Mesenchymal stem cell (in vitro differentiated cells and primary cell): Measurements from ENCODE around the gene HLA-F.

Experiments
- DNase-seq: peaks from one replicate; pipeline ENCODE4 v3.0.0-alpha.2; 2013
- H2AFZ ChIP-seq: one replicate; pipeline ENCODE4 v1.6.1; 2013; ENCODE audit warnings: low read depth, mild to moderate bottlenecking, control low read depth, inconsistent platforms, low read length, moderate library complexity
- H2AK5ac ChIP-seq: 2 replicates; pipeline ENCODE4 v1.6.1; 2013; ENCODE audit warnings: low read length, moderate library complexity, mild to moderate bottlenecking, inconsistent platforms; ENCODE audit not compliant: severe bottlenecking
- H2BK120ac ChIP-seq: one replicate; pipeline ENCODE4 v1.6.1; 2013; ENCODE audit warnings: low read depth, mild to moderate bottlenecking, inconsistent platforms, low read length, moderate library complexity
- H2BK12ac ChIP-seq, 2 experiments: one replicate each; pipeline ENCODE4 v1.6.1; 2013; ENCODE audit warnings: inconsistent platforms in 2 of 2, low read length in 2 of 2, mild to moderate bottlenecking in 2 of 2, moderate library complexity in 2 of 2, control low read depth in 1 of 2
- H2BK15ac ChIP-seq: one replicate; pipeline ENCODE4 v1.6.1; 2013; ENCODE audit warnings: mild to moderate bottlenecking, low read depth, inconsistent platforms; ENCODE audit not compliant: poor library complexity, severe bottlenecking
- H2BK5ac ChIP-seq: 2 replicates; pipeline ENCODE4 v1.6.1; 2013; ENCODE audit warnings: low read depth, mild to moderate bottlenecking, low read length, control low read depth, inconsistent platforms; ENCODE audit not compliant: poor library complexity, severe bottlenecking
- H3K14ac ChIP-seq, 2 experiments: one replicate each; pipeline ENCODE4 v1.6.1; 2013; ENCODE audit warnings: inconsistent platforms in 2 of 2, low read length in 2 of 2, control low read depth in 1 of 2, mild to moderate bottlenecking in 1 of 2, moderate library complexity in 1 of 2
- H3K18ac ChIP-seq, 2 experiments: one replicate each; pipeline ENCODE4 v1.6.1; 2013; ENCODE audit warnings: inconsistent platforms in 2 of 2, low read length in 2 of 2, control low read depth in 1 of 2, low read depth in 1 of 2, mild to moderate bottlenecking in 1 of 2
- H3K23ac ChIP-seq, 2 experiments: one replicate each; pipeline ENCODE4 v1.6.1; 2013; ENCODE audit warnings: inconsistent platforms in 2 of 2, low read length in 2 of 2, mild to moderate bottlenecking in 2 of 2, moderate library complexity in 2 of 2, control low read depth in 1 of 2
- H3K27ac ChIP-seq: 2 replicates; pipeline ENCODE4 v1.5.1; 2013; ENCODE audit warnings: mild to moderate bottlenecking, moderate library complexity, low read length, control low read depth, inconsistent platforms; ENCODE audit not compliant: poor library complexity, severe bottlenecking
- H3K27me3 ChIP-seq, 2 experiments: 2 replicates each; pipeline versions ENCODE4 v1.6.1 to v1.7.0; 2013; ENCODE audit warnings: low read length in 2 of 2, mild to moderate bottlenecking in 2 of 2, moderate library complexity in 2 of 2, control low read depth in 1 of 2, inconsistent platforms in 1 of 2; ENCODE audit not compliant: control insufficient read depth in 1 of 2, insufficient read depth in 1 of 2
- H3K36me3 ChIP-seq, 2 experiments: 2 replicates each; pipeline versions ENCODE4 v1.6.1 to v1.7.0; 2013; ENCODE audit warnings: low read length in 2 of 2, control low read depth in 1 of 2, inconsistent platforms in 1 of 2, low read depth in 1 of 2, mild to moderate bottlenecking in 1 of 2; ENCODE audit not compliant: insufficient read depth in 2 of 2, control insufficient read depth in 1 of 2
- H3K4ac ChIP-seq, 2 experiments: one replicate each; pipeline ENCODE4 v1.6.1; 2013; ENCODE audit warnings: inconsistent platforms in 2 of 2, low read length in 2 of 2, mild to moderate bottlenecking in 2 of 2, moderate library complexity in 2 of 2, control low read depth in 1 of 2, low read depth in 1 of 2
- H3K4me1 ChIP-seq: 2 replicates; pipeline ENCODE4 v1.6.1; 2013; ENCODE audit warnings: low read depth, low read length, control low read depth; ENCODE audit not compliant: control insufficient read depth, insufficient read depth
- H3K4me2 ChIP-seq: 2 replicates; pipeline ENCODE4 v1.6.1; 2013; ENCODE audit warnings: low read length, mild to moderate bottlenecking, inconsistent platforms; ENCODE audit not compliant: poor library complexity, severe bottlenecking
- H3K4me3 ChIP-seq, 2 experiments: 2 replicates each; pipeline versions ENCODE4 v1.5.1 to v1.7.0; 2013; ENCODE audit warnings: low read length in 2 of 2, mild to moderate bottlenecking in 2 of 2, control low read depth in 1 of 2, low read depth in 1 of 2; ENCODE audit not compliant: insufficient read depth in 1 of 2
- H3K79me1 ChIP-seq: replicated peaks from 2 replicates; pipeline ENCODE4 v1.6.1; 2013; ENCODE audit warnings: mild to moderate bottlenecking, control low read depth, low read length, inconsistent platforms; ENCODE audit not compliant: poor library complexity, severe bottlenecking
- H3K9ac ChIP-seq: 2 replicates; pipeline ENCODE4 v1.7.0; 2013; ENCODE audit warnings: mild to moderate bottlenecking, low read length, moderate library complexity
- H3K9me3 ChIP-seq: 2 replicates; pipeline ENCODE4 v1.7.0; 2013; ENCODE audit warnings: mild to moderate bottlenecking, low read length; ENCODE audit not compliant: control insufficient read depth
- H4K8ac ChIP-seq: one replicate; pipeline ENCODE4 v1.6.1; 2013; ENCODE audit warnings: inconsistent platforms, mild to moderate bottlenecking, low read length, moderate library complexity
- H4K91ac ChIP-seq: one replicate; pipeline ENCODE4 v1.6.1; 2013; ENCODE audit warnings: mild to moderate bottlenecking, low read length, inconsistent platforms
- WGBS: methylation state at CpG from one replicate; pipeline ENCODE4 v1.1.7; 2013; ENCODE audit warnings: mixed read lengths; 5-methylcytosine and 5-hydroxymethylcytosine counted together

The HLA-F gene

DNA sequence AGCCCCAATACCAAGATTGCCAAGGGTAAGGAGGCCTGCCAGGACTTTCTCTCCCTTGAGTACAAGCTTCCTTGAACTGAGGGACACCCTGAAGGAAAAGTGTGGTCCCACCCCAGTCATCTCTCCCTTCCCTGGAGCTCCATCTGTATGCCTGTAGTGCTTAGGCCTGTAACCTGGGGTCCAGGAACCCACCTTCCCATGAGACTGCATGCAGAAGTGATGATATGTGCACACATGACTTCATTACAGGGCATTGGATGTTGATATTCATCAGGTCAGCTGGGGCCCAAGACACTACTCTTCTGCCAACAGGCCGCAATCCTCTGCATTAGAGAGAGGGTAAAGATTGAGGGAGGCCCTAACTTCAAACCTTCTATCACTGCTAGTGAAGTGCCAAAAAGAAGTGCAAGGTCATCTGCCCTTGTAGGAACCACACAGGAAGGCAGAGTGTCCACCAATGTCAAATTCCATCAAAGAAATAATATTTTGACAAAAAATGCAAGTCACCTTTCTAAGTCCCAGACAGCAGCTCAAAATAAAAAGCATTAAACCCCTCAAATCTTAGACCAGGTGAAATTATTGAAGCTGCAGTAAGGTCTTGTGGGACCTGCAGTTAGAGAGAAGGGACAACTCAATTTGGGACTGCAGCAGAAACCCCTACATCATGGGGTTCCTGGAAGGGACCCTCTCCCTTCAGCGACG, 5.1 kb downstream of the HLA-F start:
- Histone ChIP-seq H2BK5ac (no peak overlapping the region), H2BK12ac (no peak overlapping the region), H4K91ac (no peak overlapping the region), H3K4me3 (no peak overlapping the region), H4K8ac (no peak overlapping the region), H3K23ac (no peak overlapping the region), H3K4ac (no peak overlapping the region), H2AK5ac (no peak overlapping the region), H3K4me2 (no peak overlapping the region), H3K18ac (no peak overlapping the region), H3K4me1 (peaks cover 9% of the 10 kb centered on the region), H3K27me3 (peaks cover 0 to 20% of the 10 kb centered on the region in 2 experiments), H2BK15ac (no peak overlapping the region), H2BK120ac (no peak overlapping the region), H3K79me1 (no peaks in the 10 kb centered on the region), H3K36me3 (peaks cover 0 to 5% of the 10 kb centered on the region in 2 experiments), H2AFZ (no peak overlapping the region), H3K27ac (no peak overlapping the region), H3K14ac (no peak overlapping the region), H3K9ac (no peak overlapping the region), H3K9me3 (no peaks in the 10 kb centered on the region)
- WGBS = 92% methylated on average over 1 of the region's 3 CpGs
- no peak for DNase-seq

DNA sequence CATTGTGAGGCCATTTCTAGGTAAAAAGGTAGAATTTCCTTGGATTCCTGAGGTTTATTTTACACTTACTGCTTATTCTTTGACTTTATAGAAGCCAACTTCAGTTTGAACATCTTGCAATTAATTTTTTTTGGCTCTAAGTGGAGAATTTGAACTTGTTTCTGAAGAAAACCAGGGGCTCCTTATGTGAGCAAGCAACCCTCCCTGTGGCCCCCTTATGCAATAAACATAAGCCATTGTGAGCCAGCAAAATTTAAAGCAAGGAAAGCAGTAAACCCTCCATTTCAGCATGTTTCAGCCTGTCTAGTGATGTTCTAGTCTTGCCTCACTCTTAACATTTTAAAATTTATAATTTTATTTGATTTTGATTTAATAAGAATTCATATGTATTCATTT, 5.6 kb downstream of the HLA-F start:
- no peak overlapping the region for H2BK5ac ChIP-seq
- no peak for DNase-seq
- H3K4me3 ChIP-seq = no peak overlapping the region
- no peak overlapping the region for H3K18ac ChIP-seq
- H3K9me3 ChIP-seq = no peaks in the 10 kb centered on the region
- peaks cover 4% of the 10 kb centered on the region for H3K4me1 ChIP-seq
- no peak overlapping the region for H2BK15ac ChIP-seq
- no peak overlapping the region for H3K4ac ChIP-seq
- H3K27ac ChIP-seq = no peak overlapping the region
- no peak overlapping the region for H4K91ac ChIP-seq
- no peak overlapping the region for H2AK5ac ChIP-seq
- H3K36me3 ChIP-seq = peaks cover 0 to 5% of the 10 kb centered on the region in 2 experiments
- no peak overlapping the region for H2BK12ac ChIP-seq
- no peak overlapping the region for H2BK120ac ChIP-seq
- no peak overlapping the region for H3K9ac ChIP-seq
- H3K14ac ChIP-seq = no peak overlapping the region
- H3K79me1 ChIP-seq = no peaks in the 10 kb centered on the region
- peaks cover 0 to 15% of the 10 kb centered on the region in 2 experiments for H3K27me3 ChIP-seq
- no peak overlapping the region for H2AFZ ChIP-seq
- no peak overlapping the region for H4K8ac ChIP-seq
- H3K4me2 ChIP-seq = no peak overlapping the region
- no peak overlapping the region for H3K23ac ChIP-seq

DNA sequence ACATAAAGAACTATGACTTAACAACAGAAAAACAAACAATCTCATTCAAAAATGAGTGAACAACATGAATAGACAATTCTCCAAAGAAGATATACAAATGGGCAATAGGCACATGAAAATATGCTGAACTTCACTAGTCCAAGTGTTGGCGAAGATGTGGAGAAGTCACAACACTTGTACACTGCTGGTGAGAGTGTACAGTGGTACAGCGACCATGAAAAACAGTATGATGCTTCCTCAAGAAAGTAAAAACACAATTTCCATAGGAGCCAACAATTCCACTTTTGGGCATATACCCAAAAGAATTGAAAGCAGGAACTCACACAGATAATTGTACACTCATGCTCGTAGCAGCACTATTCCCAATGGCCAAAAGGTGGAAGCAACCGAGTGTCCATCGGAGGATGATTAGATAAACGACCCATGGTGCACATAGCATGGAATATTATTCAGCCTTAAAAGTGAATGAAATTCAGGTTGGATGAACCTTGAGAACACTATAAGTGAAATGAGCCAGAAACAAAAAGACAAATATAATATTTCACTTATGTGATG, 6.6 kb downstream of the HLA-F start:
- DNase-seq = no peak
- Histone ChIP-seq H3K9me3 (no peaks in the 10 kb centered on the region), H3K27me3 (peaks cover 0 to 6% of the 10 kb centered on the region in 2 experiments), H2AK5ac (no peak overlapping the region), H2AFZ (no peak overlapping the region), H3K27ac (no peak overlapping the region), H2BK120ac (no peak overlapping the region), H2BK12ac (no peak overlapping the region), H3K14ac (no peak overlapping the region), H3K36me3 (peaks cover 0 to 5% of the 10 kb centered on the region in 2 experiments), H3K18ac (no peak overlapping the region), H3K4me3 (no peak overlapping the region), H3K4ac (no peak overlapping the region), H4K91ac (no peak overlapping the region), H3K4me2 (no peak overlapping the region), H2BK15ac (no peak overlapping the region), H3K79me1 (no peaks in the 10 kb centered on the region), H3K9ac (no peak overlapping the region), H3K4me1 (no peaks in the 10 kb centered on the region), H3K23ac (no peak overlapping the region), H2BK5ac (no peak overlapping the region), H4K8ac (no peak overlapping the region)
- 65% methylated on average over 4 of the region's 6 CpGs for WGBS

DNA sequence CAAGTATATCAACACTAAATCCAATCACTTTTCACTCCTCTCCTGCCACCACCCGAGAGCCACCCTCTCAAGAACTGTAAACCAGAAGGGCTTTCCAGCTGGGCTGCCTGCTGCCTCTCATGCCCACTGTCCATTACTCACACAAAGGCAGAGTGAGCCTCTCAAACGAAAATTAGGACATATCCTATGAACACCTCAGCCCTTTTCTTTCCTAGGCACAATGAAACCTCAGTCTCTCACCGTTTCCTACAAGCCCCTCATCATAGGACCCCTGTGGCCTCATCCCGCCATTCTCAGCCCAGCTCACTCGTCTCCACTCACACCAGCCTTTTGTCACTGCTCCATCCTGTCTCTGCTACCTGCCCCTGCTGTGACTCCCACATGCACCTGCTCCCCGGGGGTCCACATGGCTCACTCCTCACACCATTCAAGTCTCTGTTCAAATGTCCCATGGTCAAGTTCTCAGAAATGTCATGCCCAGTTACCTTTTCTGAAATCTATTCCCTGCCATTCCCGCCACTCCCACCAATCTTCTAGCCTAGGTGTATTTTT, 7.4 kb downstream of the HLA-F start:
- H3K9ac ChIP-seq = no peak overlapping the region
- no peak overlapping the region for H2AK5ac ChIP-seq
- H4K8ac ChIP-seq = no peak overlapping the region
- no peaks in the 10 kb centered on the region for H3K79me1 ChIP-seq
- H3K27me3 ChIP-seq = peaks cover 0 to under 1% of the 10 kb centered on the region in 2 experiments
- no peak overlapping the region for H2BK5ac ChIP-seq
- H3K4me3 ChIP-seq = no peak overlapping the region
- H3K9me3 ChIP-seq = no peaks in the 10 kb centered on the region
- H3K18ac ChIP-seq = no peak overlapping the region
- no peak overlapping the region for H4K91ac ChIP-seq
- no peak overlapping the region for H3K27ac ChIP-seq
- peaks cover 0 to 4% of the 10 kb centered on the region in 2 experiments for H3K36me3 ChIP-seq
- H3K4me1 ChIP-seq = no peaks in the 10 kb centered on the region
- no peak overlapping the region for H2AFZ ChIP-seq
- no peak overlapping the region for H2BK15ac ChIP-seq
- no peak overlapping the region for H3K4me2 ChIP-seq
- H2BK120ac ChIP-seq = no peak overlapping the region
- H3K23ac ChIP-seq = no peak overlapping the region
- no peak overlapping the region for H3K4ac ChIP-seq
- no peak overlapping the region for H2BK12ac ChIP-seq
- WGBS = 31% methylated on average over 6 of the region's 7 CpGs
- no peak overlapping the region for H3K14ac ChIP-seq
- DNase-seq = no peak
